PC-3 (cell line): ENCODE results near the gene STK4. TPM values are rescaled to one million over a fixed set of nuclear protein-coding genes. Genes with fewer than 3 reads are reported as not detected.

Experiments used
- ATAC-seq: fragments of 200-7000 bp; cut with Tn5 transposase; 2 replicates; pipeline ENCODE4 v1.9.1; 2020; ENCODE audit warnings: mild to moderate bottlenecking, moderate library complexity
- BruUV-seq: library from RNA; stranded (reverse); fragments of 400-500 nt; replicated peaks from 2 replicates; lab custom pipeline; 2021; lab: Mats Ljungman, UMichigan
- CTCF ChIA-PET: fragments of 300-600 bp; sonication (Branson Sonifier 250); formaldehyde crosslinking; loops from one replicate; lab custom pipeline; 2022; ENCODE audit warnings: antibody characterized with exemption; lab: Charles Lee
- POLR2A ChIA-PET: fragments of 300-600 bp; sonication (Branson Sonifier 250); formaldehyde crosslinking; loops from one replicate; lab custom pipeline; 2022; ENCODE audit warnings: antibody characterized with exemption; ENCODE audit not compliant: unreplicated experiment; lab: Charles Lee
- DNase-seq: peaks from one replicate; pipeline ENCODE4 v3.0.0-alpha.2; 2015
- H2AFZ ChIP-seq: fragments of 300-600 bp; sonication (generic); 2 replicates; pipeline ENCODE4 v1.6.0; 2016; ENCODE audit warnings: antibody characterized with exemption, low read length
- H3F3A ChIP-seq: fragments of 300-600 bp; sonication (generic); one replicate; pipeline ENCODE4 v1.6.0; 2017; ENCODE audit warnings: antibody characterized with exemption, low read length, control low read depth, mild to moderate bottlenecking; ENCODE audit not compliant: unreplicated experiment
- H3K27ac ChIP-seq: fragments of 300-600 bp; sonication (generic); 2 replicates; pipeline ENCODE4 v1.5.1; 2016; ENCODE audit warnings: mild to moderate bottlenecking, low read length
- H3K27me3 ChIP-seq: fragments of 300-600 bp; sonication (generic); 2 replicates; pipeline ENCODE4 v1.6.1; 2016; ENCODE audit warnings: low read length, mixed read lengths
- H3K36me3 ChIP-seq: fragments of 300-600 bp; sonication (generic); 2 replicates; pipeline ENCODE4 v1.6.1; 2016; ENCODE audit warnings: low read depth, mixed run types, low read length, mixed read lengths
- H3K4me1 ChIP-seq: fragments of 300-600 bp; sonication (generic); 2 replicates; pipeline ENCODE4 v1.5.1; 2016; ENCODE audit warnings: low read length; ENCODE audit not compliant: insufficient read depth
- H3K4me2 ChIP-seq: fragments of 300-600 bp; sonication (generic); 2 replicates; pipeline ENCODE4 v1.6.0; 2016; ENCODE audit warnings: low read length
- H3K4me3 ChIP-seq: fragments of 300-600 bp; sonication (generic); 2 replicates; pipeline ENCODE4 v1.5.1; 2016; ENCODE audit warnings: mild to moderate bottlenecking, low read length, mixed read lengths
- H3K79me2 ChIP-seq: fragments of 300-600 bp; sonication (generic); 2 replicates; pipeline ENCODE4 v1.6.1; 2017; ENCODE audit warnings: low read length, mixed read lengths
- H3K9ac ChIP-seq: fragments of 300-600 bp; sonication (generic); 2 replicates; pipeline ENCODE4 v1.6.0; 2016; ENCODE audit warnings: mild to moderate bottlenecking, low read length
- H3K9me2 ChIP-seq: fragments of 300-600 bp; sonication (generic); replicated peaks from 2 replicates; pipeline ENCODE4 v1.6.1; 2016; ENCODE audit warnings: mixed run types, low read length, mixed read lengths
- H3K9me3 ChIP-seq: fragments of 300-600 bp; sonication (generic); 2 replicates; pipeline ENCODE4 v1.6.1; 2016; ENCODE audit warnings: low read length, mixed read lengths
- H4K20me1 ChIP-seq: fragments of 300-600 bp; sonication (generic); 2 replicates; pipeline ENCODE4 v1.6.1; 2016; ENCODE audit warnings: low read length, mixed read lengths
- CTCF ChIP-seq: fragments of 300-600 bp; sonication (generic); conservative IDR thresholded peaks from 2 replicates; pipeline ENCODE4 v1.5.1; 2017; ENCODE audit warnings: antibody characterized with exemption, low read depth, mild to moderate bottlenecking, low read length
- EZH2 ChIP-seq: fragments of 300-600 bp; sonication (generic); IDR thresholded peaks from one replicate; pipeline ENCODE4 v1.6.1; 2017; ENCODE audit warnings: antibody characterized with exemption, mild to moderate bottlenecking, low read length; ENCODE audit not compliant: unreplicated experiment
- EZH2phosphoT487 ChIP-seq: fragments of 300-600 bp; sonication (generic); IDR thresholded peaks from 2 replicates; pipeline ENCODE4 v1.6.1; 2018; ENCODE audit warnings: mild to moderate bottlenecking, antibody characterized with exemption, low read length, borderline replicate concordance
- intact Hi-C: fragments of 100-400 bp; cut with micrococcal nuclease; formaldehyde crosslinking; loops from 2 replicates; pipeline ENCODE4 v1.9.0; 2023
- total RNA-seq: library from RNA; depleted of rRNA; stranded (reverse); fragments of >200 nt; gene quantifications from 2 replicates; pipeline ENCODE4 v1.2.3, GENCODE V29; 2014

STK4 gene
- total RNA-seq, 1 experiment from 2014 or later: 18.6 TPM

- H3K9ac ChIP-seq: no peak overlapping the region
- ChIA-PET CTCF (interaction anchor here (0.6 to 1.6 kb wide), 2 partner anchors 105 to 173 kb away, joined by 5 to 8 read pairs; no protein-coding TSS in a partner anchor), POLR2A (no interaction called here)
- ATAC-seq: peak; percentile 15; the same call in 1 of the 2 replicates
- no peak for TF ChIP-seq CTCF
- TF ChIP-seq EZH2: no peak
- TF ChIP-seq EZH2phosphoT487: no peak
- DNase-seq: peak; percentile 19
- BruUV-seq: no TSS peak
- no peak overlapping the region for H3K4me3 ChIP-seq
- intact Hi-C loops: no loop called here
- H2AFZ ChIP-seq: no peak overlapping the region
- no peaks in the 10 kb centered on the region for H3K9me3 ChIP-seq
- no peaks in the 10 kb centered on the region for H3K79me2 ChIP-seq
- H3K9me2 ChIP-seq: no peaks in the 10 kb centered on the region
- no peaks in the 10 kb centered on the region for H4K20me1 ChIP-seq
- H3K27me3 ChIP-seq: no peaks in the 10 kb centered on the region
- no peaks in the 10 kb centered on the region for H3F3A ChIP-seq
- H3K4me2 ChIP-seq: no peak overlapping the region
- no peaks in the 10 kb centered on the region for H3K36me3 ChIP-seq
- H3K27ac ChIP-seq: no peak overlapping the region
- H3K4me1 ChIP-seq: no peaks in the 10 kb centered on the region
Observed at GRCh38 chr20:45117581-45117980, 151.3 kb downstream of the STK4 start.

- no peaks in the 10 kb centered on the region for H3K9me3 ChIP-seq
- H4K20me1 ChIP-seq: no peaks in the 10 kb centered on the region
- H3F3A ChIP-seq: no peaks in the 10 kb centered on the region
- H3K4me1 ChIP-seq: no peaks in the 10 kb centered on the region
- ChIA-PET CTCF (interaction anchor here (0.6 to 1.6 kb wide), 5 partner anchors 18 to 172 kb away, joined by 3 to 8 read pairs (median 4); no protein-coding TSS in a partner anchor), POLR2A (no interaction called here)
- no peak overlapping the region for H3K4me3 ChIP-seq
- no peaks in the 10 kb centered on the region for H3K36me3 ChIP-seq
- no peak overlapping the region for H3K9ac ChIP-seq
- peak; percentile 56; the same call in 1 of the 2 replicates for ATAC-seq
- no peak overlapping the region for H3K27ac ChIP-seq
- TF ChIP-seq EZH2: no peak
- no peak for TF ChIP-seq EZH2phosphoT487
- peak; percentile 58 for TF ChIP-seq CTCF
- peak; percentile 31 for DNase-seq
- H2AFZ ChIP-seq: no peak overlapping the region
- no TSS peak for BruUV-seq
- H3K9me2 ChIP-seq: no peaks in the 10 kb centered on the region
- intact Hi-C loops: no loop called here
- no peaks in the 10 kb centered on the region for H3K79me2 ChIP-seq
- H3K27me3 ChIP-seq: no peaks in the 10 kb centered on the region
- H3K4me2 ChIP-seq: no peak overlapping the region
Observed at GRCh38 chr20:45118028-45118427, 151.7 kb downstream of the STK4 start.

- Histone ChIP-seq H3K27ac (no peak overlapping the region), H3K4me3 (no peak overlapping the region), H3K9ac (no peak overlapping the region), H3K4me1 (no peaks in the 10 kb centered on the region), H3K9me3 (no peaks in the 10 kb centered on the region), H4K20me1 (no peaks in the 10 kb centered on the region), H3F3A (no peaks in the 10 kb centered on the region), H2AFZ (no peak overlapping the region), H3K79me2 (no peaks in the 10 kb centered on the region), H3K4me2 (no peak overlapping the region), H3K36me3 (no peaks in the 10 kb centered on the region), H3K9me2 (no peaks in the 10 kb centered on the region), H3K27me3 (no peaks in the 10 kb centered on the region)
- BruUV-seq: no TSS peak
- no peak for TF ChIP-seq EZH2phosphoT487
- TF ChIP-seq EZH2: no peak
- no peak for TF ChIP-seq CTCF
- ChIA-PET CTCF (no interaction called here), POLR2A (no interaction called here)
- intact Hi-C loops: no loop called here
- DNase-seq (no peak), ATAC-seq (no peak)
Observed at GRCh38 chr20:45119556-45120266, 153.4 kb downstream of the STK4 start.
